SU-DHL-6 (cell line): ENCODE results near the gene CYP1B1.

Experiments
- H2AFZ ChIP-seq: fragments of 200-600 bp; sonication (generic); 2 replicates; pipeline ENCODE4 v1.6.1; 2014; ENCODE audit warnings: low read depth, mild to moderate bottlenecking, moderate library complexity, mixed read lengths, antibody characterized with exemption, low read length; ENCODE audit not compliant: severe bottlenecking
- H3F3A ChIP-seq: fragments of 200-600 bp; shearing (Covaris generic); 2 replicates; pipeline ENCODE4 v1.6.0; 2016; ENCODE audit warnings: antibody characterized with exemption, mild to moderate bottlenecking; ENCODE audit not compliant: insufficient read depth
- H3K27ac ChIP-seq: fragments of 200-600 bp; sonication (generic); 2 replicates; pipeline ENCODE4 v1.5.1; 2016; ENCODE audit warnings: low read depth, mild to moderate bottlenecking, low read length, moderate library complexity, mixed read lengths
- H3K27me3 ChIP-seq: fragments of 200-600 bp; sonication (generic), shearing (Covaris generic); 2 replicates; pipeline ENCODE4 v1.6.0; 2014; ENCODE audit warnings: mild to moderate bottlenecking, low read length
- H3K36me3 ChIP-seq: fragments of 200-600 bp; sonication (generic); 2 replicates; pipeline ENCODE4 v1.6.1; 2014; ENCODE audit warnings: mild to moderate bottlenecking, low read length, mixed read lengths
- H3K4me2 ChIP-seq: fragments of 300-600, 200-600 bp; shearing (Covaris generic), sonication (generic); 2 replicates; pipeline ENCODE4 v1.6.0; 2014; ENCODE audit warnings: low read length, low read depth, mild to moderate bottlenecking; ENCODE audit not compliant: poor library complexity, severe bottlenecking
- H3K4me3 ChIP-seq: fragments of 200-600 bp; sonication (generic); 2 replicates; pipeline ENCODE4 v1.5.1; 2014; ENCODE audit warnings: antibody characterized with exemption, low read length, mild to moderate bottlenecking, mixed read lengths; ENCODE audit not compliant: insufficient read depth, poor library complexity, severe bottlenecking
- H3K79me2 ChIP-seq: fragments of 200-600 bp; sonication (generic); 2 replicates; pipeline ENCODE4 v1.6.1; 2014; ENCODE audit warnings: mild to moderate bottlenecking, low read length, moderate library complexity; ENCODE audit not compliant: insufficient read depth
- H3K9ac ChIP-seq: fragments of 200-600 bp; sonication (generic); 2 replicates; pipeline ENCODE4 v1.7.0; 2014; ENCODE audit warnings: mild to moderate bottlenecking, low read length
- H3K9me2 ChIP-seq: fragments of 200-600 bp; sonication (generic); replicated peaks from 2 replicates; pipeline ENCODE4 v1.6.1; 2014; ENCODE audit warnings: low read length; ENCODE audit not compliant: insufficient read depth
- H3K9me3 ChIP-seq: fragments of 200-600 bp; sonication (generic); 2 replicates; pipeline ENCODE4 v1.6.1; 2014; ENCODE audit warnings: low read length, mixed read lengths; ENCODE audit not compliant: insufficient read depth
- H4K20me1 ChIP-seq: fragments of 200-600 bp; sonication (generic); 2 replicates; pipeline ENCODE4 v1.6.1; 2014; ENCODE audit warnings: low read depth, mild to moderate bottlenecking, antibody characterized with exemption, low read length, moderate library complexity, mixed read lengths
- CTCF ChIP-seq: fragments of 200-600 bp; sonication (generic); IDR thresholded peaks from one replicate; pipeline ENCODE4 v1.5.1; 2017; ENCODE audit warnings: antibody characterized with exemption, mild to moderate bottlenecking, low read length, moderate library complexity; ENCODE audit not compliant: insufficient read depth, poor library complexity, severe bottlenecking
- EZH2phosphoT487 ChIP-seq: fragments of 200-600 bp; sonication (generic), shearing (Covaris generic); conservative IDR thresholded peaks from 2 replicates; pipeline ENCODE4 v1.6.1; 2018; ENCODE audit warnings: mild to moderate bottlenecking, antibody characterized with exemption, low read length, moderate library complexity, mixed read lengths

Gene CYP1B1

DNA sequence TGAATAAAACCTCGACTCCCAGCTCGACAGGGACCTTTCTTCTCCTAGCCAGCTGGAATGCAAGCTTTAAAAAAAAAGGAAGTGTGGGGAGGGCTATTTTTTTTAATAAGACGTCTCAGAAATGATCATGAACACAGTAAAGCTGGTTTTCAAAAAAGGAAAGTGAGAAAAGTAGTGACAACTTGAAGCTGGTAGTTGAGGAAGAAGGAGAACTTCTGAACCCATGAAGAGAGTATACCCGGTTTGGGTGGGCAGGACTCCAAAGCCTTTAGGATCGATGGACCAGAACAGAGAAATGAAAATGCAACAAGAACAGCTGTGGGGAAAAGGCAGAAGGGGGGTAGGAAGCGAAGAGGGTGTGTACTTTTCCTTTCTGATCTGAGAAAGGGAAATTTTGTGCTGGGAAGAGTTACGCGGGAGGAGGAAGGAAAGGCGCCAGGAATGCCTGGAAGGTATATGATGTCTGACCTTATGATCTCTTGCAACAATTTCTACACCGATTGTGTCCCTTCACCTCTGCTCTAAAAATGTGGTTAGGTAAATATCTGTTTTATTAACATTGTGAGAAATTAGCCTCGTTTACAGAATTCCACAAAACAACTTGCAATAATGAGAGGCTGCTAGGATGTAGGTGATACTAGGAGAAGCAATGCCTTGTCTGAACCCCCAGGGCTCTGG lies 22.6 kb upstream of the CYP1B1 start:
- H3K4me3 ChIP-seq, result no peak overlapping the region
- no peak overlapping the region for H2AFZ ChIP-seq
- no peaks in the 10 kb centered on the region for H3K79me2 ChIP-seq
- H3K27ac ChIP-seq, result no peak overlapping the region
- H3K9me2 ChIP-seq, result no peaks in the 10 kb centered on the region
- H3K4me2 ChIP-seq, result no peak overlapping the region
- H3K36me3 ChIP-seq, result no peaks in the 10 kb centered on the region
- H3K9me3 ChIP-seq, result no peaks in the 10 kb centered on the region
- TF ChIP-seq EZH2phosphoT487 (no peak), CTCF (no peak)
- H3F3A ChIP-seq, result no peaks in the 10 kb centered on the region
- H4K20me1 ChIP-seq, result no peaks in the 10 kb centered on the region
- no peaks in the 10 kb centered on the region for H3K27me3 ChIP-seq
- no peak overlapping the region for H3K9ac ChIP-seq

GRCh38 chr2:38097988-38098385 lies 22.0 kb upstream of the CYP1B1 start:
- no peaks in the 10 kb centered on the region for H3K79me2 ChIP-seq
- no peak for TF ChIP-seq EZH2phosphoT487
- no peak for TF ChIP-seq CTCF
- no peak overlapping the region for H3K9ac ChIP-seq
- no peaks in the 10 kb centered on the region for H3F3A ChIP-seq
- H3K9me3 ChIP-seq, result no peaks in the 10 kb centered on the region
- H2AFZ ChIP-seq, result no peak overlapping the region
- no peak overlapping the region for H3K4me3 ChIP-seq
- H4K20me1 ChIP-seq, result no peaks in the 10 kb centered on the region
- H3K9me2 ChIP-seq, result no peaks in the 10 kb centered on the region
- H3K4me2 ChIP-seq, result no peak overlapping the region
- no peaks in the 10 kb centered on the region for H3K27me3 ChIP-seq
- no peak overlapping the region for H3K27ac ChIP-seq
- H3K36me3 ChIP-seq, result no peaks in the 10 kb centered on the region

DNA sequence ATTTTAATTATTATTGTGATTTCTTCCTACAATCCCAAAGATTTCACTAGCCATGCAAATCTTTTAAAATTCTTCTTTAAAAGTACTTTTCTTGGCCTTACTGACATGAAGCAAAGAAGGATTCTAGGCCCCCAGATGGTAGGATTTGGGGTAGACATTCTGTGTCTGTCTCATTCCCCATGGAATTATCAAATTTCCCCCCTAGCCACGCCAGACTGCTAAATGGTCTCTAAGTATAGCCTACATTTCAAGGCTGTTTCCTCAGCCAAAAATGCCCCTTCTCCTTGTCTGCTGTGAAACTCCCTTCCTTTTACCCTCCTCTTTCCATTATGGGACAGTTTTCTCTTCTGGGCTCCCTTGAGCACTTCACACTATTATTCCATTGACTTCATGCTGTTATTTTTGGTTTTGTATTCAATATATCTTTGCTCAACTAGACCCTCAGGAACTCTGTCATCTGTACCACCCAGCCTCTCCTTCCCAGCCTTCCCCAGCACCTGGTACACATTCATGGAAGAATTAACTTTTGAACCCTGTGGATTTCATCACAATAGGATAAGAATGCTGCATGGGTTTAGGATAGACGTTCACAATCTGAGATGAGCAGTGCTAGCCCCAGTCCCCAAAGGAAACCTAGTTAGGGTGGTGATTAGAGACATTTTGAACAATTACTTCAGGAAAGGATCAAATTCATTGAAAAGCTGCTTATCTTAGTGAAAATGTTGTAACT lies 21.5 kb upstream of the CYP1B1 start:
- no peaks in the 10 kb centered on the region for H3K27me3 ChIP-seq
- H3K79me2 ChIP-seq, result no peaks in the 10 kb centered on the region
- TF ChIP-seq EZH2phosphoT487 (no peak), CTCF (no peak)
- no peak overlapping the region for H3K27ac ChIP-seq
- H4K20me1 ChIP-seq, result no peaks in the 10 kb centered on the region
- no peak overlapping the region for H3K4me3 ChIP-seq
- no peak overlapping the region for H3K4me2 ChIP-seq
- H3K36me3 ChIP-seq, result no peaks in the 10 kb centered on the region
- no peaks in the 10 kb centered on the region for H3F3A ChIP-seq
- no peaks in the 10 kb centered on the region for H3K9me2 ChIP-seq
- H2AFZ ChIP-seq, result no peak overlapping the region
- H3K9me3 ChIP-seq, result no peaks in the 10 kb centered on the region
- no peak overlapping the region for H3K9ac ChIP-seq
